Measurements from ENCODE around the gene HUNK. TPM values are rescaled to one million over a fixed set of nuclear protein-coding genes. Genes with fewer than 3 reads are reported as not detected.

The HUNK gene
- total and polyA plus RNA-seq, 2 experiments from 2014 or later = 6.7 to 9.2 TPM

DNA sequence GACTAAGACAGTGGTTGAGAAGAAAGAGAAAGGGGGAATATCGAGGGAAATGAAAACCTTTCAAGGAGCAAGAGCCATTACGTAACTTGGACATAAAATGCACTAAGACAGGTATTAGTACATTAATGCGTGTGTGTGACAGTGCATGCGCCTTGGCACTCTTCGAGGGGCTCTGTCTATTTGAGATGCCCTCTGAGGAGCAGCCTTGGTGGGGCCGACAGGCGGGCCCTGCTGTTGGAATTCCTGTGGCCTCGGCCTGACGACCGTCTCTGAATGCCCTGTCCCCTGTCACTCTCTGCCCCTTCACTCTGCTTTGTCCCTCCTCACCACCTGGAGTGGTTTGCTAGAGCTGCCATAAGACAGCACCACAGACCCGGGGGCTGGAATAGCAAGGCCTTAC, 12.3 kb downstream of the HUNK start:
- Histone ChIP-seq H3K27ac (no peak overlapping the region), H3K4me1 (ENCODE audit: low read depth) (peaks cover 5% of the 10 kb centered on the region), H3K9me3 (ENCODE audit: low read depth) (no peaks in the 10 kb centered on the region), H3K27me3 (no peaks in the 10 kb centered on the region), H3K36me3 (no peaks in the 10 kb centered on the region), H3K4me3 (no peak overlapping the region)
- DNase-seq (ENCODE audit: low read depth in 1 of 2, low spot score in 1 of 2) = no peak
- TF ChIP-seq, protein P1, sequence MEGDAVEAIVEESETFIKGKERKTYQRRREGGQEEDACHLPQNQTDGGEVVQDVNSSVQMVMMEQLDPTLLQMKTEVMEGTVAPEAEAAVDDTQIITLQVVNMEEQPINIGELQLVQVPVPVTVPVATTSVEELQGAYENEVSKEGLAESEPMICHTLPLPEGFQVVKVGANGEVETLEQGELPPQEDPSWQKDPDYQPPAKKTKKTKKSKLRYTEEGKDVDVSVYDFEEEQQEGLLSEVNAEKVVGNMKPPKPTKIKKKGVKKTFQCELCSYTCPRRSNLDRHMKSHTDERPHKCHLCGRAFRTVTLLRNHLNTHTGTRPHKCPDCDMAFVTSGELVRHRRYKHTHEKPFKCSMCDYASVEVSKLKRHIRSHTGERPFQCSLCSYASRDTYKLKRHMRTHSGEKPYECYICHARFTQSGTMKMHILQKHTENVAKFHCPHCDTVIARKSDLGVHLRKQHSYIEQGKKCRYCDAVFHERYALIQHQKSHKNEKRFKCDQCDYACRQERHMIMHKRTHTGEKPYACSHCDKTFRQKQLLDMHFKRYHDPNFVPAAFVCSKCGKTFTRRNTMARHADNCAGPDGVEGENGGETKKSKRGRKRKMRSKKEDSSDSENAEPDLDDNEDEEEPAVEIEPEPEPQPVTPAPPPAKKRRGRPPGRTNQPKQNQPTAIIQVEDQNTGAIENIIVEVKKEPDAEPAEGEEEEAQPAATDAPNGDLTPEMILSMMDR (IDR thresholded peaks at IDR 0.05; ENCODE audit: low read depth, low read length) = no peak

DNA sequence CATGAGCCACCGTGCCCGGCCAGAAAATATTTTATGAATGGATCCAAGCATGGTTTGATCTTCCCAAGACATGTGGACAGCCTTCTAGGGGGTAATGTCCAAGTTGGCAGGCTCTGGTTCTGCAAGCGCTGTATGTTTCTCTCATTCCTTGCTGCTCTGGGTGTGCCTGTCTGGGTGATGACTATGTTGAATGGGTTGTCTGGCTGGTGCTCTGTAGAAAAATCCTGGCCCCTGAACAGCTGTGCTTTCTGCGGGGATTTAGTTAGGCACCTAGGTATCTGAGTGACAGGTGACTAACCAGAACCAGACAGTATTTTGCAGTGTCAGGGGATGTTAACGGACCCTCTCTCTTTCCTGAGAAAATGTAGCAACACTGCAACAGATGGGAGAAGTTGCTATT, 14.1 kb downstream of the HUNK start:
- Histone ChIP-seq H3K36me3 (no peaks in the 10 kb centered on the region), H3K9me3 (ENCODE audit: low read depth) (no peaks in the 10 kb centered on the region), H3K27me3 (no peaks in the 10 kb centered on the region), H3K27ac (no peak overlapping the region), H3K4me3 (no peak overlapping the region), H3K4me1 (ENCODE audit: low read depth) (no peaks in the 10 kb centered on the region)
- DNase-seq (ENCODE audit: low read depth in 1 of 2, low spot score in 1 of 2) = no peak
- TF ChIP-seq, protein P1 (IDR thresholded peaks at IDR 0.05; ENCODE audit: low read depth, low read length) = no peak

DNA sequence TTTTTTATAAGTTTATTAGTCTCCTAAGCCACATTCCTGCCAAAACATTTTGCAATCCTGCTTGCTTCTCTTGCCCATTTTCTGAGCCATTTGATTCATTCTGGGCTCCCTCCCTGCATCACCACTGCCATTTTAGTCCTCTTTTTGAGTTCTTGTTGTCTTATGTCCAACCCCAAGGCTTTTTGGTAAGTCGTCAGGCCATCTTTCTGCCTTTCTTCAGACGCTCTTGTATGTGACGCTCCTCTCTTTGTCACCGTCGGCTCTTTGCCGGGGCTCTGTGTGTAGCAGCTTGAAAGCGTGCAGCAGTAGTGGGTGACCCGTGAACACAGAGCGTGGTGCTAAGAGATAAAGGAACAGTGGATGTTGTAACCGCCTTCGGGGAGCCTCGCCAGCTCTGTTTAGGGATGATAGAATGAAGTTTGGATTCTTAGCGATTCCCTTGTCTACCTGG, 14.6 kb downstream of the HUNK start:
- H3K9me3 ChIP-seq (ENCODE audit: low read depth) = no peaks in the 10 kb centered on the region
- peak overlapping the region; percentile 22 for H3K27ac ChIP-seq
- TF ChIP-seq, protein P1 (IDR thresholded peaks at IDR 0.05; ENCODE audit: low read depth, low read length) = no peak
- DNase-seq (ENCODE audit: low read depth in 1 of 2, low spot score in 1 of 2) = peak in 1 of 2 donors; percentile 15
- no peaks in the 10 kb centered on the region for H3K36me3 ChIP-seq
- no peak overlapping the region for H3K4me3 ChIP-seq
- H3K27me3 ChIP-seq = no peaks in the 10 kb centered on the region
- peaks cover under 1% of the 10 kb centered on the region for H3K4me1 ChIP-seq (ENCODE audit: low read depth)

DNA sequence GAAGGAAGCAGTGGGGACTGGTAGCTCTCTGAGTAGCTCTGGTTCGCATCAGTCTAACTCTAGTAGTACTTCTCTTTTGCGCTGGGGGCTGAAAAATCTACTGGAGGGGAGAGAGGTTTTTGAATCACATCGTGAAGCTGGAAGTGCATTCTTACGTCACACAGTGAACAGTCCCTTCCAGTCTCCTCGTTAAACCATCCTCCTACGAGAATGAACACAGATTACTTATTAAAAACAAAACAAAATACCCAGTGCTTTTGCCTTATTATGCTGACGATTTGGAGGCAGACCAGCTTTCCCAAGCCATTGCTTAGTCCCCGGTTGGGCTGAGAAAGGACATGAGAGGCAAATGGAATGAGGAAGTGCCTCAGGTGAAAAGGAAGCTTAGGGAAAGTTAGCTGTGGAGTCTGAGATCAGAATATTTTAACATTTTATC, 16.1 kb downstream of the HUNK start:
- H3K4me1 ChIP-seq (ENCODE audit: low read depth) = peaks cover 15% of the 10 kb centered on the region
- H3K27me3 ChIP-seq = no peaks in the 10 kb centered on the region
- DNase-seq (ENCODE audit: low read depth in 1 of 2, low spot score in 1 of 2) = no peak
- TF ChIP-seq, protein P1 (IDR thresholded peaks at IDR 0.05; ENCODE audit: low read depth, low read length) = no peak
- no peaks in the 10 kb centered on the region for H3K36me3 ChIP-seq
- H3K9me3 ChIP-seq (ENCODE audit: low read depth) = no peaks in the 10 kb centered on the region
- peak overlapping the region; percentile 41 for H3K27ac ChIP-seq
- no peak overlapping the region for H3K4me3 ChIP-seq

DNA sequence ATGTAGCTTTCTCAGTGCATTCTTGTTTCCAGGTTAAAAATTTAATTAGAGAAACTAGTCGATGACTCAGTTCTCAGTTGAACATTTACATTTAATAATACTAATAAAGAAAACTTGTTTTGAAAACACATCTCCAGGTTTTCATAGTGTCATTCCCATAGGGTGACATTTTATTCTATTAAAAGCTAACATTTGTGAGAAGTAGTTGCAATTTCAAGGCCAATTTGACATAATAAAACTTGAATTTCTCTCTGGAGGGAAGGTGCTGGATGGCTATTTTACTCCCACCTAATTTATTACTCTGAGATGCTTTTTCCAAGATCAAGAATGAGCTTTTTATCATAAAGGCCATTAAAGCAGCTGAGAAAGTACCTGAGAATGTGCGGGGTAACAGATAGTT, 16.6 kb downstream of the HUNK start:
- Histone ChIP-seq H3K9me3 (ENCODE audit: low read depth) (no peaks in the 10 kb centered on the region), H3K27me3 (no peaks in the 10 kb centered on the region), H3K36me3 (no peaks in the 10 kb centered on the region), H3K4me1 (ENCODE audit: low read depth) (peaks cover 20% of the 10 kb centered on the region), H3K4me3 (no peak overlapping the region), H3K27ac (no peak overlapping the region)
- TF ChIP-seq, protein P1 (IDR thresholded peaks at IDR 0.05; ENCODE audit: low read depth, low read length) = no peak
- no peak for DNase-seq (ENCODE audit: low read depth in 1 of 2, low spot score in 1 of 2)

DNA sequence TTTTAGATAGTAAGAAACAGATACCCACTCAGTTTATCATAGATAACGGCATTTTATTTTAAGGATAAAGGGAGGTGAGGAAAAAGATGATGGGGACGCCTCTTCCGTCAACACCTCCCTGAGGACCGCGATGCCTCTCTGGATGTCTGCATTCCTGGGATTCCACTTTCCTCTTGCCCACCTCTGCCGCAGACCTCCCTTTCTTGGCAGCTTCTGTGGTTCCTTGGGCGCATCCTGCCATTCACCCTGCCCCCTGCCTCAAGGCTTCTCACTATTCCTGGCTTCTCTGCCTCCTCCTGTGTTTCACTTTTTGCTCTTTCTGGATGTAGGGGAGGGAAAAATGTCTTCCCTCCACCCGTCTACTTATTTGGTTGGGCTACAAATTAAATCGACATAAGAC, 19.9 kb downstream of the HUNK start:
- DNase-seq (ENCODE audit: low read depth in 1 of 2, low spot score in 1 of 2) = no peak
- Histone ChIP-seq H3K4me1 (ENCODE audit: low read depth) (peaks cover 31% of the 10 kb centered on the region), H3K36me3 (no peaks in the 10 kb centered on the region), H3K27ac (no peak overlapping the region), H3K4me3 (no peak overlapping the region), H3K9me3 (ENCODE audit: low read depth) (no peaks in the 10 kb centered on the region), H3K27me3 (no peaks in the 10 kb centered on the region)
- TF ChIP-seq, protein P1 (IDR thresholded peaks at IDR 0.05; ENCODE audit: low read depth, low read length) = no peak

Data from cardiac muscle cell (in vitro differentiated cells and primary cell).